GM12875 (cell line): ENCODE results near the gene FBXO11.

Experiments
- H3K4me3 ChIP-seq: one replicate; pipeline ENCODE4 v1.5.1; 2011; ENCODE audit warnings: low read depth, low read length, control low read depth
- TF ChIP-seq, protein P1 (sequence below): IDR thresholded peaks from 2 replicates; pipeline ENCODE4 v1.5.1; 2011; ENCODE audit warnings: low read depth, mild to moderate bottlenecking, control low read depth, inconsistent platforms, low read length, moderate library complexity, borderline replicate concordance; ENCODE audit not compliant: insufficient read depth

FBXO11 gene

DNA sequence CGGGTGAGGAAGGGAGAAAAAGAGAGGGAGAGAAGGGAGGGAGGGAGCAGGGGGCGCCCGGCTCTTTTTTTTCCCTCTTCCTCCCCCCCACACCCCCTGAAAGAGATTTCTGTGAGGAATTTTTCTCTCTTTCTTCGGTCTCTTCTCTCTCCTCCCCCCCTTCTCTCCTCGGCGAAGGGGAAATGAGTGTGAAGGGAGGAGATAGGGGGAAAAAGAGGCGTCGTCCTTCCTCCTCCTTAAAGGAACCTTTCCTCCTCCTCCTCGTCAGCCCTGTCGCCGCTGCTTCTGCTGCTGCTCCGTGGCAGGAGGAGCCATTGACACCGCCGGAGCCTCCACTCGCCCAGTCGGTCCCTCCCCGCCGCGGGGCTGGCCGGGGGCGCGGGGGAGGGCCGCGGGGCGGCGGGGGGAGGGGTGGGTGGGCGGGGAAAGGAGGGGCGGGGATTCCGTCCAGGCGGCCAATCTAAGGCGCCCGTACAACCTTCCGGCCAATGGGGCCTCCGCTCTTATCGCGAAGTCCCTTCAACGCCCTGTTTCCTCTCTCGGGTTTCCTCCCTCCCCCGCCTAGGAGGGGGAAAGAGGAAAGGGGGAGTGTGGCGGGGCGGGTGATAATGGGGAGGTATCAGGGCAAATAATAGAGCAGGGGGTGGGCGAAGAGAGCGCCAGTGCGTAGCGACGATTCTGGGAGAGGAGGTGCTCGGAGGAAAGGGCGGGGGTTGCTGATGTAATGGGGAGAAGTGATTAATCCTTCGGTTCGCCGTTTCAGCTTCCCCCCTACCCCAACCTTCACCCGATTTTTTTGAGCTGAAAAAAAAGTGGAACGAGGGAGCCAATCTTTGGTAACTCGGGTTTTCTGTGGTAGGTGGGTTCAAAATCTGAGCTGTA lies at the start of gene FBXO11:
Gene FBXO11 (minus strand): TSS at position 342 of the 882 bp plus-strand sequence. CDS start 778 bp downstream, outside the sequence.
- H3K4me3 ChIP-seq: peak within 1 kb of the TSS; percentile 79
- TF ChIP-seq, protein P1, sequence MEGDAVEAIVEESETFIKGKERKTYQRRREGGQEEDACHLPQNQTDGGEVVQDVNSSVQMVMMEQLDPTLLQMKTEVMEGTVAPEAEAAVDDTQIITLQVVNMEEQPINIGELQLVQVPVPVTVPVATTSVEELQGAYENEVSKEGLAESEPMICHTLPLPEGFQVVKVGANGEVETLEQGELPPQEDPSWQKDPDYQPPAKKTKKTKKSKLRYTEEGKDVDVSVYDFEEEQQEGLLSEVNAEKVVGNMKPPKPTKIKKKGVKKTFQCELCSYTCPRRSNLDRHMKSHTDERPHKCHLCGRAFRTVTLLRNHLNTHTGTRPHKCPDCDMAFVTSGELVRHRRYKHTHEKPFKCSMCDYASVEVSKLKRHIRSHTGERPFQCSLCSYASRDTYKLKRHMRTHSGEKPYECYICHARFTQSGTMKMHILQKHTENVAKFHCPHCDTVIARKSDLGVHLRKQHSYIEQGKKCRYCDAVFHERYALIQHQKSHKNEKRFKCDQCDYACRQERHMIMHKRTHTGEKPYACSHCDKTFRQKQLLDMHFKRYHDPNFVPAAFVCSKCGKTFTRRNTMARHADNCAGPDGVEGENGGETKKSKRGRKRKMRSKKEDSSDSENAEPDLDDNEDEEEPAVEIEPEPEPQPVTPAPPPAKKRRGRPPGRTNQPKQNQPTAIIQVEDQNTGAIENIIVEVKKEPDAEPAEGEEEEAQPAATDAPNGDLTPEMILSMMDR: peak; percentile 69; the same call in 1 of the 2 replicates

DNA sequence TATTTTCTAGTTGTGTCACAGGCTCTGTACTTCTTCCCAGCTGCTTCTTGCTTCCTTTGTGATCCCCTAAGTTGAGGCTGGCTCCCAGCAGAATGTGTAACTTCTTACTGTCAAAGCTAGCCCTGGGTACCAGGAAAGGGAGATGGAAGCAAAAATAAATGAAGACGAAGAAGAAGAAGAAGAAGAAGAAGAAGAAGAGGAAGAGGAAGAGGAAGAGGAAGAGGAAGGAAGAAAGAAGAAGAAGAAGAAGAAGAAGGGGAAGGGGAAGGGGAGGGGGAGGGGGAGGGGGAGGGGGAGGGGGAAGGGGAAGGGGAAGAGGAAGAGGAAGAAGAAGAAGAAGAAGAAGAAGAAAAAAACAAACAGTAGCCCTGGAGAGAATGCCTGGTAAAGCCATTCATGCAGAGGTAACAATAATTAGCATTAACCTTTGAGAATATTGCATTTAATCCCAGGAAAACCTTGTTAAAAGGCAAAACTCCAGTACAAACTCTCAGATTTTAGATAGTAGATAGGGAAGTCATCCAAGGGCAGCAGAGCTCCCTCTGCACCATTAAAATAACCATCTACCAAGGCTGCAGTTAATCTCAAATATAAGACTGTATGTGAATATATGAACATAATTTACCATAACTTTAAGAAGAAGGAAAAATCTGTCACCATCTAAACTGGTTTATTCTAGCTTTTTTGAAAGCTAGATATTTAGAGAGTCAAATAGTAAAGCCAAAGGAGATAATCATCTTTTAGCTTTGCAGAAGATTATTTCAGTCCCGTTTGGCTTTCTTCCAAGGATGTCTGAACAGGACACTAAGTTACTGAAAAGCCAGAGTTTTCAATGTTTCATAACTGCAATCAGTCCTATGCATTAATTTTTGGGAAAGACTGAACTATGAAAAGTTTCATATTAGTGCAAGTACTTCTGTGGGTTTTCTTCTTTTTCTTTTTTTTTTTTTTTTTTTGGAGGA lies 44.3 kb upstream of the FBXO11 start:
- TF ChIP-seq, protein P1: no peak
- H3K4me3 ChIP-seq: no peak overlapping the region

DNA sequence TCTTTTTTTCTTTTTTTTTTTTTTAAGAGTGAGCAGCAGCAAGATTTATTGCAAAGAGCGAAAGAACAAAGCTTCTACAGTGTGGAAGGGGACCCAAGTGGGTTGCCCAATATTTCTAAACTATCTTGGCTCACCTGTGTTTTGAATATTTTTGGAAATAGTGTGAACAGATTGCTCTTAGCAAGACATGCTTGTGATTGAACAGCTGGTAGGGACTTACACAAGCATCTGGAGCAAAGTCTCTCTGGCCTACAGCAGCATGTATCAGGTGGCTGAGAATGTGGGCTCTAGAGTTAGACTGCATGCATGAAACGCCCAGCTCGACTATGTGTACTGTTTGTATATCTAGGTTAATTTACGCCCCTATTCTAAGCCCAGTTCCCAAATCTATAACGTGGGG lies 40.3 kb upstream of the FBXO11 start:
- TF ChIP-seq, protein P1: no peak
- no peak overlapping the region for H3K4me3 ChIP-seq

DNA sequence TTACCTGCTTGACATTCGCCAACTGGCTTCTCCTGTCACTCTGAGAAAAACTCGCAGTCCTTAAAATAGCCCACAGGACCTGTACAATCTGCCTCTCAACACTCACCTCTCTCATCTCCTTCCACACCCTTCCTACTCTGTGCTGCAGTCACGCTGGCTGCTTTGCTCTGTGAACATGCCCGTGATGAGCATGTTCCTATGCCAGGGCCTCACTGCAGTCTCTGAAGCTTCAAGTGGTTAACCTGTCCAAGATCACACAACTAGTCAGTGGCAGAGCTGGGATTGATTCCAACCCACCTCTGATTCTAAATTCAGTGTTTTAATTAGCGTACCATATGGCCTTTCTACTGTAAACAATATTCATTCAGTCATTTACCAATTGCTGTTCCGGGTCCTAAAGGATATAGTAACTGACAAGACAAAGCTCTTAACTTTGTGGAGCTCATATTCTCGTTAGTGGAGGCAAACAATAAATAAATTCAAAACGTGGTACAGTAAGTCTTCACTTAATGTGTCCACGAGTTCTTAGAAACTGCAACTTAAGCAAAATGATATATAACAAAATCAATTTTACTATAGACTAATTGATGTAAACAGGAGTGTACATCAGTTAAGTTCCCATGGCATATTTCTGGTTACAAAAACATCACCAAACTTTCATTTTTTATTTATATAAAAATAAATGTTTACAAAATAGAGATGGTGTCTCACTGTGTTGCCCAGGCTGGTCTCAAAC lies 38.9 kb upstream of the FBXO11 start:
- H3K4me3 ChIP-seq: no peak overlapping the region
- TF ChIP-seq, protein P1: no peak

DNA sequence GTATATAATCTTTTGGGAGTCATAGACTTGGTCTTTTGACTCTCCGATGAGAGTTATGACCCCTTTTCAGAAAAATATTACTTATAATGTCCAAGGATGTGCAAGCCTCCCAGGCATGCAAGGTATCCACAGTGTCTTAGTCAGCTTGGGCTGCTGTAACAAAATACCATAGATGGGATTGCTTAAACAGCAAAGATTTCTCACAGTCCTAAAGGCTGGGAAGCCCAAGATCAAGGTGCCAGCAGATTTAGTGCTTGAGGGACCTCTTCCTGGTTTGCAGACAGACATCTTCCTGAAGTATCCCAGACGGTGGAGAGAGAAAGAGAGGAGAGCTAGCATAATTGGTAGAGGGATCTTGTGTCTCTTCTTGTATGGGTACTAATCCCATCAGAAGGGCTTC lies 35.6 kb upstream of the FBXO11 start:
- TF ChIP-seq, protein P1: no peak
- H3K4me3 ChIP-seq: no peak overlapping the region

DNA sequence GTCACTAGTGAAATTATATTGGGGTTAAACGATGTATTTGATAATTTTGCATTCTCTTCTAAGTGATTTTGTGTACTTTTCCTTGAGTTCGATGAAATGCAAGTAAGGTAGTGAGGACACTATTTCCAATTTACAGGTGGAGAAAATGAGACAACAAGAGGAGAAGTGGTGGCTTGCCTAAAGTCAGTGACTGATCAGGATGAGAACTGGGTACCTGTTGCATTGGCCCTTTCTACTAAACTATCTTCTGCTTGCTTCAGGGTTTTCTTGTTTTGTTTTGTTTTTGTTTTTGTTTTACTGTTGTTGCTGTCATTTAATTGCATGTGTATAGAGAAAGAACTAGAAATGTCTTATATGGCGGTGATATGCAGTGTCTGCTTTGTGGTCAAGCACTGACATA lies 31.4 kb upstream of the FBXO11 start:
- no peak overlapping the region for H3K4me3 ChIP-seq
- TF ChIP-seq, protein P1: no peak
